K562 (cell line): Measurements from ENCODE around the gene SSU72. TPM values are rescaled to one million over a fixed set of nuclear protein-coding genes. Genes with fewer than 3 reads are reported as not detected.
A peak's percentile ranks its signal among the peaks of the same experiment; 100 is the strongest.

Experiments used
- DDX20 ChIP-seq: fragments of 450-650 bp; IDR thresholded peaks from 2 replicates; pipeline ENCODE4 v1.6.1; 2016; ENCODE audit warnings: missing genetic modification characterization, low read depth, mild to moderate bottlenecking, missing compliant biosample characterization, moderate library complexity
- GABPB2 ChIP-seq: fragments of 250-450 bp; sonication (Bioruptor Pico); conservative IDR thresholded peaks from 2 replicates; pipeline ENCODE4 v1.5.1; 2021; ENCODE audit warnings: mild to moderate bottlenecking
- GTF2E2 ChIP-seq: fragments of 200-800 bp; sonication (Bioruptor generic); IDR thresholded peaks from 2 replicates; pipeline ENCODE4 v1.6.1; 2016; ENCODE audit warnings: missing genetic modification characterization, missing compliant biosample characterization
- JUNB ChIP-seq: fragments of 450-650 bp; formaldehyde crosslinking; conservative IDR thresholded peaks from 2 replicates; pipeline ENCODE4 v1.4.0; 2020; ENCODE audit warnings: mild to moderate bottlenecking
- NCOA4 ChIP-seq: fragments of 450-650 bp; IDR thresholded peaks from 2 replicates; pipeline ENCODE4 v1.6.1; 2018; ENCODE audit warnings: mild to moderate bottlenecking; ENCODE audit not compliant: partially characterized antibody
- NFRKB ChIP-seq: fragments of 450-650 bp; IDR thresholded peaks from 2 replicates; pipeline ENCODE4 v1.6.1; 2016; ENCODE audit warnings: low read depth
- RBM39 ChIP-seq: fragments of 200-400 bp; formaldehyde crosslinking; optimal IDR thresholded peaks from 2 replicates; pipeline ENCODE3; 2018; ENCODE audit warnings: low read depth, low read length
- SIN3A ChIP-seq, 2 experiments: fragments of 150-350 bp in 1 of 2; IDR thresholded peaks; 2 replicates each; pipeline ENCODE4 v1.6.1; 2011 to 2016; ENCODE audit warnings: borderline replicate concordance in 2 of 2, low read depth in 2 of 2, low read length in 2 of 2, mild to moderate bottlenecking in 2 of 2, moderate library complexity in 2 of 2; ENCODE audit not compliant: control insufficient read depth in 1 of 2
- SMAD4 ChIP-seq: fragments of 250-450 bp; sonication (Bioruptor Pico); conservative IDR thresholded peaks from 2 replicates; pipeline ENCODE4 v1.8.0; 2021; ENCODE audit warnings: inconsistent platforms, mild to moderate bottlenecking, moderate library complexity
- SOX6 ChIP-seq: fragments of 450-650 bp; IDR thresholded peaks from 2 replicates; pipeline ENCODE4 v1.6.1; 2014; ENCODE audit warnings: mild to moderate bottlenecking
- SP1 ChIP-seq: sonication (generic); formaldehyde crosslinking; IDR thresholded peaks from 2 replicates; pipeline ENCODE4 v1.8.1; 2022; ENCODE audit warnings: mild to moderate bottlenecking, missing genetic modification reagents
- SRF ChIP-seq, 2 experiments: fragments of 250-450, 450-650 bp in 1 of 2; sonication (Bioruptor Pico) in 1 of 2; sonication (generic) in 1 of 2; formaldehyde crosslinking; IDR thresholded peaks; 2 replicates each; pipeline versions ENCODE4 v1.5.0 to v1.5.1; 2020 to 2022; ENCODE audit warnings: mild to moderate bottlenecking in 1 of 2, missing genetic modification reagents in 1 of 2
- TCF7L2 ChIP-seq: fragments of 150-350 bp; IDR thresholded peaks from 2 replicates; pipeline ENCODE4 v1.6.1; 2016; ENCODE audit warnings: low read depth, mild to moderate bottlenecking, low read length, moderate library complexity
- ZNF23 ChIP-seq: fragments of 250-450 bp; sonication (Bioruptor Pico); IDR thresholded peaks from 2 replicates; pipeline ENCODE4 v1.4.0; 2020; ENCODE audit warnings: mild to moderate bottlenecking
- ZNF282 ChIP-seq: sonication (generic); formaldehyde crosslinking; IDR thresholded peaks from 2 replicates; pipeline ENCODE4 v1.8.1; 2023; ENCODE audit warnings: missing genetic modification reagents
- ZNF384 ChIP-seq: IDR thresholded peaks from 2 replicates; pipeline ENCODE4 v1.6.1; 2012; ENCODE audit warnings: low read depth, low read length, improper control_type of control experiment
- ZNF41 ChIP-seq: fragments of 250-450 bp; sonication (Bioruptor Pico); conservative IDR thresholded peaks from 2 replicates; pipeline ENCODE4 v1.4.0; 2020; ENCODE audit warnings: mild to moderate bottlenecking
- polyA plus RNA-seq, 8 experiments: library from polyadenylated mRNA; depleted of rRNA in 4 of 8; stranded (reverse) in 5 of 8; unstranded in 3 of 8; fragments of >200 nt; fragmentation: Nextera tagmentation in 2 of 8; fragmentation: Illumina TruSeq in 1 of 8; extraction: Ambion mirVana in 2 of 8; extraction: Trizol in 1 of 8; gene quantifications; 2 replicates each; pipeline versions ENCODE4 v1.2.1 to v1.2.3, GENCODE V29; 2011 to 2014; ENCODE audit warnings: inconsistent platforms in 1 of 8, missing spikeins in 1 of 8
- total RNA-seq, 7 experiments: library from RNA; depleted of rRNA in 6 of 7; stranded (reverse); fragments of >200 nt in 6 of 7; fragmentation: Illumina TruSeq in 2 of 7; extraction: Trizol in 2 of 7; gene quantifications; 2 replicates each; pipeline versions ENCODE4 v1.2.1 to v1.2.3, GENCODE V29; 2011 to 2021; ENCODE audit warnings: low replicate concordance in 1 of 7
- TF ChIP-seq, protein P1 (sequence below): fragments of 450-650 bp; IDR thresholded peaks from 2 replicates; pipeline ENCODE4 v1.6.1; 2016
- TF ChIP-seq, protein P2 (sequence below): IDR thresholded peaks from 2 replicates; pipeline ENCODE4 v1.6.1; 2011; ENCODE audit warnings: borderline replicate concordance, low read depth, mild to moderate bottlenecking, moderate library complexity, low read length; ENCODE audit not compliant: insufficient read depth, poor library complexity, severe bottlenecking
- TF ChIP-seq, protein P3 (sequence below), 2 experiments: IDR thresholded peaks; 2 replicates each; pipeline ENCODE4 v1.6.1; 2012; ENCODE audit warnings: improper control_type of control experiment in 2 of 2, low read depth in 2 of 2, low read length in 2 of 2, borderline replicate concordance in 1 of 2
- TF ChIP-seq, protein P4 (sequence below): fragments of 450-650 bp; formaldehyde crosslinking; IDR thresholded peaks from 2 replicates; pipeline ENCODE4 v1.4.0; 2020; ENCODE audit warnings: mild to moderate bottlenecking, moderate library complexity

SSU72 gene
- total and polyA plus RNA-seq, 9 of the 15 experiments (the other 6 are each of a cell fraction or from before 2014, with no cell fraction given) = 70.8 to 201 (median 94.6) TPM

DNA sequence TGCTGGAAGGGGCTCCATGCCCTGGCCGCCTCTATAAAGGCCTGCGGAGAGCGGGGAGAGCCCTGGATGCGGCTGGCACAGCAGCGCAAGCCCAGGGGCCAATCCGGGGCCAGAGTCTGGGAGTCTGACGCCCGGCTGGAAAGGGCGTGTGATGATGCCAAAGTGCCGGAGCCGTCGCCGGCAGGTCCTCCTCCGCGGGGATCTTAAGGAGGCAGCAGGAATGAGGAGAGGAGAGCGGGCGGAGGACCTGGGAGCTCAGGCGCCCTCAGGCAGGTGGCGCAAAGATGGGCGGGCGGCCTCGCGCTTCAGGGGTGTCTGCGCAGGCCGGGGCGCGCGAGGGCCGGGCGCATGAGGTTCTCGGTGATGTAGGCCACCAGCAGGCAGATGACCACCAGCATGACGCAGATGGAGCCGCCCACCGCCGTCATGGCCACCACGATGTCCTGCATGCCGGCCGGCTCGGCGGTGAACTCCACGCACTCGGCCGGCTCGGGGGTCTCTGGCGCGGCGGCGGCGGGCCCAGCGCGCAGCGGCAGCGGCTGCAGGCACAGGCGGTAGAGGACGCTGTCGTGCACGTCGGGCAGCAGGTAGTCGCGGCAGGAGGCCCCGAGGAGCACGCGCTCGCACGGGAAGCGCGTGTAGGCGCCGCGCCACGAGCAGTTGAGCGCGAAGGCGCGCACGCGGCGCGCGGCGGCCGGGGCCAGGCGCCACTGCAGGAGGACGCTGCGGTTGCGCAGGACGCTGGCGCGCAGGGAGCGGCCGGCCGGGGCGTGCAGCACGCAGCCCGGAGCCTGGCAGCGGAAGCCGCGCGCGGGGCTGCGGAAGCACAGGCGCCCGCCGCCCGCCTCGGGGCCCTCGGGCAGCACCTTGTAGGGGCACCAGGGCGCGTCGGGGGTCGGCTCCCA, 24.6 kb upstream of the SSU72 start (continued):
- TF ChIP-seq GTF2E2 (no peak), TCF7L2 (no peak), SIN3A (IDR thresholded peaks at IDR 0.05; ENCODE audit: borderline replicate concordance in 2 of 2, control insufficient read depth in 1 of 2, low read depth in 2 of 2, low read length in 2 of 2) (no peak), SOX6 (no peak), GABPB2 (CRISPR knock-in tag) (no peak), RBM39 (no peak), JUNB (CRISPR knock-in tag) (no peak), ZNF384 (no peak), ZNF282 (CRISPR knock-in tag) (peak; percentile 81; the same call in 1 of the 2 replicates), NCOA4 (no peak), SRF (CRISPR knock-in tag; IDR thresholded peaks at IDR 0.05) (no peak), SP1 (CRISPR knock-in tag) (no peak), ZNF23 (CRISPR knock-in tag) (no peak), SMAD4 (CRISPR knock-in tag) (peak; percentile 86), DDX20 (tag) (no peak), ZNF41 (no peak), NFRKB (no peak)
- TF ChIP-seq, protein P1, sequence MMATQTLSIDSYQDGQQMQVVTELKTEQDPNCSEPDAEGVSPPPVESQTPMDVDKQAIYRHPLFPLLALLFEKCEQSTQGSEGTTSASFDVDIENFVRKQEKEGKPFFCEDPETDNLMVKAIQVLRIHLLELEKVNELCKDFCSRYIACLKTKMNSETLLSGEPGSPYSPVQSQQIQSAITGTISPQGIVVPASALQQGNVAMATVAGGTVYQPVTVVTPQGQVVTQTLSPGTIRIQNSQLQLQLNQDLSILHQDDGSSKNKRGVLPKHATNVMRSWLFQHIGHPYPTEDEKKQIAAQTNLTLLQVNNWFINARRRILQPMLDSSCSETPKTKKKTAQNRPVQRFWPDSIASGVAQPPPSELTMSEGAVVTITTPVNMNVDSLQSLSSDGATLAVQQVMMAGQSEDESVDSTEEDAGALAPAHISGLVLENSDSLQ = no peak
- TF ChIP-seq, protein P2, sequence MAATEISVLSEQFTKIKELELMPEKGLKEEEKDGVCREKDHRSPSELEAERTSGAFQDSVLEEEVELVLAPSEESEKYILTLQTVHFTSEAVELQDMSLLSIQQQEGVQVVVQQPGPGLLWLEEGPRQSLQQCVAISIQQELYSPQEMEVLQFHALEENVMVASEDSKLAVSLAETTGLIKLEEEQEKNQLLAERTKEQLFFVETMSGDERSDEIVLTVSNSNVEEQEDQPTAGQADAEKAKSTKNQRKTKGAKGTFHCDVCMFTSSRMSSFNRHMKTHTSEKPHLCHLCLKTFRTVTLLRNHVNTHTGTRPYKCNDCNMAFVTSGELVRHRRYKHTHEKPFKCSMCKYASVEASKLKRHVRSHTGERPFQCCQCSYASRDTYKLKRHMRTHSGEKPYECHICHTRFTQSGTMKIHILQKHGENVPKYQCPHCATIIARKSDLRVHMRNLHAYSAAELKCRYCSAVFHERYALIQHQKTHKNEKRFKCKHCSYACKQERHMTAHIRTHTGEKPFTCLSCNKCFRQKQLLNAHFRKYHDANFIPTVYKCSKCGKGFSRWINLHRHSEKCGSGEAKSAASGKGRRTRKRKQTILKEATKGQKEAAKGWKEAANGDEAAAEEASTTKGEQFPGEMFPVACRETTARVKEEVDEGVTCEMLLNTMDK = no peak
- TF ChIP-seq, protein P3, sequence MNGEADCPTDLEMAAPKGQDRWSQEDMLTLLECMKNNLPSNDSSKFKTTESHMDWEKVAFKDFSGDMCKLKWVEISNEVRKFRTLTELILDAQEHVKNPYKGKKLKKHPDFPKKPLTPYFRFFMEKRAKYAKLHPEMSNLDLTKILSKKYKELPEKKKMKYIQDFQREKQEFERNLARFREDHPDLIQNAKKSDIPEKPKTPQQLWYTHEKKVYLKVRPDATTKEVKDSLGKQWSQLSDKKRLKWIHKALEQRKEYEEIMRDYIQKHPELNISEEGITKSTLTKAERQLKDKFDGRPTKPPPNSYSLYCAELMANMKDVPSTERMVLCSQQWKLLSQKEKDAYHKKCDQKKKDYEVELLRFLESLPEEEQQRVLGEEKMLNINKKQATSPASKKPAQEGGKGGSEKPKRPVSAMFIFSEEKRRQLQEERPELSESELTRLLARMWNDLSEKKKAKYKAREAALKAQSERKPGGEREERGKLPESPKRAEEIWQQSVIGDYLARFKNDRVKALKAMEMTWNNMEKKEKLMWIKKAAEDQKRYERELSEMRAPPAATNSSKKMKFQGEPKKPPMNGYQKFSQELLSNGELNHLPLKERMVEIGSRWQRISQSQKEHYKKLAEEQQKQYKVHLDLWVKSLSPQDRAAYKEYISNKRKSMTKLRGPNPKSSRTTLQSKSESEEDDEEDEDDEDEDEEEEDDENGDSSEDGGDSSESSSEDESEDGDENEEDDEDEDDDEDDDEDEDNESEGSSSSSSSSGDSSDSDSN (IDR thresholded peaks at IDR 0.05; ENCODE audit: borderline replicate concordance in 1 of 2, low read depth in 2 of 2, low read length in 2 of 2) = peak in 1 of 2 experiments; percentile 67; a peak in 1 of 4 replicates
- TF ChIP-seq, protein P4, sequence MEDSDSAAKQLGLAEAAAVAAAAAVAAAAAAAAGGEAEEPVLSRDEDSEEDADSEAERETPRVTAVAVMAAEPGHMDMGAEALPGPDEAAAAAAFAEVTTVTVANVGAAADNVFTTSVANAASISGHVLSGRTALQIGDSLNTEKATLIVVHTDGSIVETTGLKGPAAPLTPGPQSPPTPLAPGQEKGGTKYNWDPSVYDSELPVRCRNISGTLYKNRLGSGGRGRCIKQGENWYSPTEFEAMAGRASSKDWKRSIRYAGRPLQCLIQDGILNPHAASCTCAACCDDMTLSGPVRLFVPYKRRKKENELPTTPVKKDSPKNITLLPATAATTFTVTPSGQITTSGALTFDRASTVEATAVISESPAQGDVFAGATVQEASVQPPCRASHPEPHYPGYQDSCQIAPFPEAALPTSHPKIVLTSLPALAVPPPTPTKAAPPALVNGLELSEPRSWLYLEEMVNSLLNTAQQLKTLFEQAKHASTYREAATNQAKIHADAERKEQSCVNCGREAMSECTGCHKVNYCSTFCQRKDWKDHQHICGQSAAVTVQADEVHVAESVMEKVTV (CRISPR knock-in tag) = no peak
